ENCODE data around the gene WIZ.
A peak's percentile ranks its signal among the peaks of the same experiment; 100 is the strongest.

Gene WIZ

DNA sequence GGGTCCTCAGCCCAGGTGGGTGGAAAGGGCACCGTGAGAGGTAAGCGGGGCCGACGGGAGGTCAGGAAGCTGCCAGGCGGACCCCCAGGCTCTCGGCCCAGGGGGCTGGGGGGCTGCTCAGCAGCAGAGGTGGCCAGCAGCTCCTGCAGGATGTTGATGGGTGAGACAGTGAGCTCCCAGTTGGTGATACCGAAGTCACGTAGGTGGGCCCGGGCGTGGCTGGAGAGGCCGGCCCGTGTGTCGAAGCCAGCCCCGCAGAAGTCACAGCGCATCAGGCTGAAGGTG lies 13.0 kb downstream of the WIZ start:
- Mint-ChIP-seq H3K36me3 (ENCODE audit: insufficient read depth) (peaks cover 14% of the 10 kb centered on the region), H3K4me1 (ENCODE audit: low read depth in 2 of 2) (peaks cover 12% of the 10 kb centered on the region in 2 donors), H3K9me3 (no peaks in the 10 kb centered on the region), H3K27me3 (no peaks in the 10 kb centered on the region), H3K4me3 (no peak overlapping the region), H3K27ac (no peak overlapping the region)
- ATAC-seq (replicated peaks) (no peak), DNase-seq (no peak)

DNA sequence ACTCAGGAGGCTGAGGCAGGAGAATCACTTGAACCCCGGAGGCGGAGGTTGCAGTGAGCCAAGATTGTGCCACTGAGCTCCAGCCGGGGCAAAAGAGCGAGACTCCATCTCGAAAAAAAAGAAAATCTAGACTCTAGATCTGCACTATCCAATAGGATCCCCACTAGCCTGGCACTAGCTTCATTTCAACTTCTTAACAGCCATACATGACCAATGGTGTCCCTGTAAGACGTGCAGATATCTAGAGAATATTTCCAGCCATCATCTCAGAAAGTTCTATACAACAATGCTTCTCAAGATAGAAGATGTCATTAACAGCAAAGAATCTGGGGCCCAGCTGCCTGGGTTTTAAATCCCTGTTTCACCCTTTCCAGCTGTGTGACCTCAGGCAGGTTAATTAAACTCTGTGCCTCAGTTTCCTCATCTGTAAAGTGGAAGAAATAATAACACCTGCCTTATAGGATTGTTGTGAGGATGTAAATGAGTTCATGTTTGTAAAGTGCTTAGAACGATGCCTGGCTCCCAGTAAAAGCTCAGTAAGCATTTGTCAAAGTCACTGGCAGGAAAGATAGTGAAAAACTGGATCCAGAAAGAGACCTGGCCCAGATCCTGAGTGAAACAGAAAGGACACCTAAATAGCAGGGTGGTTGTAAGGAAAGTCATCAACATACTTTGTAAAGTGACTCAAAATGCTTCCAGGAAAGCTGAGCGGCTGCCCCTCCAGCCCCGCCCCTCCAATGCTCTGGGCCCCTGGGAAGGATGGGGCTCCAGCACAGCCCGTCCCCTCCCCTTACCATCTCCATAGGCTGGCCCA lies 13.5 kb downstream of the WIZ start:
- H3K4me3 Mint-ChIP-seq: no peak overlapping the region
- no peaks in the 10 kb centered on the region for H3K9me3 Mint-ChIP-seq
- peaks cover 17% of the 10 kb centered on the region in 2 donors for H3K4me1 Mint-ChIP-seq (ENCODE audit: low read depth in 2 of 2)
- H3K27ac Mint-ChIP-seq: no peak overlapping the region
- ATAC-seq (replicated peaks) (no peak), DNase-seq (no peak)
- peaks cover 16% of the 10 kb centered on the region for H3K36me3 Mint-ChIP-seq (ENCODE audit: insufficient read depth)
- no peaks in the 10 kb centered on the region for H3K27me3 Mint-ChIP-seq

DNA sequence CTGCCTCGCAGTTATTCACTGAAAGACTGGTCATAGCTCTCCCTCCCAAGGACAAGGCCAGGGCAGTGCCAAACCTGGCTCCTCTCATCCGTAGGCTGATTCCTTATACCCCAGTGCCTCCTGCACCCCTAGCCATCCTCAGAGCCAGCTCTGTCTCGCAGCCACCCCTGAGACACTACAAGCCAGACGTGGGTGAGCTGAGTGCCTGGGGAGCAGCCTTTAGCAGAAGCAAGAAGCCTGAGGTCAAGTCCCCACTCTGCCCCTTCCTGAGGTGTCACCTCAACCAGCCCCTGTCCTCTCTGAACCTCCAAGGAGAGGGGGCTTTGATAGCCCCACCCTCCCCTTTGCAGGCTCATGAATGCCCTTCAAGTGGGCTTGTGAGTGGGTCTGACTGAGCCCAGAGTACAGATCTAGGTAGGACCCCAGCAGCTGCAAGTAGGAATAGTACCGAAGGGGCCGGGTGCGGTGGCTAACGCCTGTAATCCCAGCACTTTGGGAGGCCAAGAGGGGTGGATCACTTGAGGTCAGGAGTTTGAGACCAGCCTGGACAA lies 16.2 kb downstream of the WIZ start:
- Mint-ChIP-seq H3K4me3 (peak overlapping the region; percentile 85 to 93), H3K9me3 (no peaks in the 10 kb centered on the region), H3K36me3 (ENCODE audit: insufficient read depth) (peaks cover 16% of the 10 kb centered on the region), H3K4me1 (ENCODE audit: low read depth in 2 of 2) (peaks cover 24% of the 10 kb centered on the region in 2 donors), H3K27me3 (no peaks in the 10 kb centered on the region), H3K27ac (peak overlapping the region; percentile 4 to 93)
- ATAC-seq (replicated peaks): no peak
- DNase-seq: no peak

DNA sequence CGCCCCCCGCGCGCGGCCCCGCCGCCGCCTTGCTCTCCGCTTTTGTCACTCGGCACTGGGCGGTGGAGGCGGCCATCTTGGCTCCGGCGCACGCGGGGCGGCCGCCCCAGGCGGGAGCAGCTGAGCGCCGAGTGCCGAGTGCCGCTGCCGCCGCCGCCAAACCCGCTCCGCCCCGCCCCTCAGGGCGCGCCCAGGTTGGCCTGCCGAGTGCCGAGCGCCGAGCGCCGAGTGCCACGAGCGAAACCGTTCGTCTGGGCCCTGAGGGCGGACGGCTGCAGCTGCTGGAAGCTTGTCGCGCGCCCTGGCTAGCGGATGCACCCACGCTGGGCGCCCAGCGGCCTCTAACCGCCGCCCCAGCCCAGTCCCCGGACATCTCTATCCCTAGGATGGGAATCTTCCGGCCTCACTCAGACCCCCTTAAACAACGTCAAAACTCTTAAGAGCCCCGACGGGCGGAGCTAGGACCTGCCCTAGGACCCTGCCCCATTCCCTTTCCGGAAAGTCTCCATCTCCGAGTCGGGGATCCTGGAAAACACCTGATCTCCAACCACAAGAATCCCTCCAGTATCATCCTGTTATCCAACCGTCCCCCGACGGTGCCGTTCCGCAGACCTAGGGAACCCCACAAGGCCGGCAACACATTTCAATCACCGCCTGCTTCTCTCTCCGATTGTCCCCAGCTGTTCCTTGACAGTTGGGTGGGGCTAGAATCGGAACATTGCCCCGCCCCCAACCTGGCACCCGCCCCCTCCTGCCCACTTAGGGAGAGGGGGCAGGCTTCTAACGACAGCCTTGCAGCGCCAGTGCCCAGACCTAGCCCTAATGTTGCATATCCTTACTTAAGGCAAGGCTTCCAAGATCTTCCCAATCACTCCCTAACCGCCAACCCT lies 16.9 kb downstream of the WIZ start:
- Mint-ChIP-seq H3K27me3 (no peaks in the 10 kb centered on the region), H3K27ac (peak overlapping the region; percentile 4 to 93), H3K4me3 (peak overlapping the region; percentile 85 to 93), H3K4me1 (ENCODE audit: low read depth in 2 of 2) (peaks cover 24% of the 10 kb centered on the region in 2 donors), H3K36me3 (ENCODE audit: insufficient read depth) (peaks cover 16% of the 10 kb centered on the region), H3K9me3 (no peaks in the 10 kb centered on the region)
- ATAC-seq (replicated peaks) (peak; percentile 93), DNase-seq (peak; percentile 88 to 93 (median 92))

DNA sequence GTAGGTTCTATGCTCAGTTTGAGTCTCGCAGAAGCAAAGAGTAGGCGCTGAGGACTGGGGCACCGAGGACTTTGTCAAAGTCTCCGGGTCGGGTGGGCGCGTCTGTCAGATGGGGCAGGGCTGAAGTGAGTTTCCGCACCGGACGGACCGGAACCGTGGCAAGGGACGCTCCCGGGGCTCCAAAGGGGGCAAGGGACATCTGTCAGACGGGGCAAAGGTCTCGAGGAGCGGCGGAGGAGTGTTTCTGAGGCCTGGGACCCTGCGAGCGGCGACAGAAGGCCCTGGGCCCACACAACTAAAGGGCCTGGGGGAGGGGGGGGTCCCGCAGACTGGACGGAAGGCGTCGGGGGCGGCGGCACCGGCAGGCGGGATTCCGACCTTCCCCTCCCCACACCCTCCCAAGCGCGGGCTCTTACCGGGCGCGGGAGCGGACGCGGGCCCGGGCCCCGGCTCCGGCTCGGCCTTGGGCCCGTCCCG lies 17.7 kb downstream of the WIZ start:
- peak overlapping the region; percentile 88 to 97 for H3K27ac Mint-ChIP-seq
- ATAC-seq (replicated peaks): peak; percentile 18

DNA sequence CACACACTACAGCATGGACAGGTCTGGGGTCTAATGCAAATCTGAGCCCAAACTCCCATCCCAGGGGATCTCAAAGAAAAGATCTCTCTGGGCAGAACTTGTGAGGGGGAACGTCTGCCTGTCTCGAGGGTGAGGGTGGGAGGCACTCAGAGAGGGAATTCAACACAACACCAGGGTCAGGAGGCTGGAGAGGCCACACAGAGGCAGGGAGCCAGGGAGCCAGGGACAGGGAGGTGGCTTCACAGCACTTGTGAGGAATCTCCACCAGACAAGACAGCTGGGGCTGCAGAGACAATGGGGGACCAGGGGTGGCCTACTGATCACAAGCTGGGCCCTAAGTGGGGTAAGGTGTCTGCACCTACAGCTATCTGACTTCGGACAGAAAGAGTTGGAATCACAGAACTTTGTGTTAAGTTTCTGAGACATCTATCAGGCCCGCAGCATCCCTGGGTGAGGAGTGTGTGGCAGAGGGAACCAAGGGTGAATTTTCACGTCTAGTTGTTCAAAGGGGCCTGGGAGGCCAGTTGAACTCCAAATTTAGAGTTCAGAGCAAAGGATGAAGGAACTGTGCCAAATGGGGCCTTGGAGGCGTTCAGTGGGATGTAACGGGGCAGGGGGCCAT lies 18.2 kb downstream of the WIZ start:
- ATAC-seq (replicated peaks) (no peak), DNase-seq (no peak)
- Mint-ChIP-seq H3K4me3 (peak overlapping the region; percentile 93 to 95), H3K36me3 (ENCODE audit: insufficient read depth) (peaks cover 16% of the 10 kb centered on the region), H3K27ac (peak overlapping the region; percentile 88 to 97), H3K9me3 (no peaks in the 10 kb centered on the region), H3K27me3 (no peaks in the 10 kb centered on the region), H3K4me1 (ENCODE audit: low read depth in 2 of 2) (peaks cover 29 to 31% of the 10 kb centered on the region in 2 donors)

More for the DNA sequence above, 17.7 kb downstream of the WIZ start:
- H3K4me1 Mint-ChIP-seq (ENCODE audit: low read depth in 2 of 2): peaks cover 29 to 30% of the 10 kb centered on the region in 2 donors
- H3K27me3 Mint-ChIP-seq: no peaks in the 10 kb centered on the region
- H3K4me3 Mint-ChIP-seq: peak overlapping the region; percentile 93 to 95
- DNase-seq: no peak
- H3K36me3 Mint-ChIP-seq (ENCODE audit: insufficient read depth): peaks cover 16% of the 10 kb centered on the region
- H3K9me3 Mint-ChIP-seq: no peaks in the 10 kb centered on the region

DNA sequence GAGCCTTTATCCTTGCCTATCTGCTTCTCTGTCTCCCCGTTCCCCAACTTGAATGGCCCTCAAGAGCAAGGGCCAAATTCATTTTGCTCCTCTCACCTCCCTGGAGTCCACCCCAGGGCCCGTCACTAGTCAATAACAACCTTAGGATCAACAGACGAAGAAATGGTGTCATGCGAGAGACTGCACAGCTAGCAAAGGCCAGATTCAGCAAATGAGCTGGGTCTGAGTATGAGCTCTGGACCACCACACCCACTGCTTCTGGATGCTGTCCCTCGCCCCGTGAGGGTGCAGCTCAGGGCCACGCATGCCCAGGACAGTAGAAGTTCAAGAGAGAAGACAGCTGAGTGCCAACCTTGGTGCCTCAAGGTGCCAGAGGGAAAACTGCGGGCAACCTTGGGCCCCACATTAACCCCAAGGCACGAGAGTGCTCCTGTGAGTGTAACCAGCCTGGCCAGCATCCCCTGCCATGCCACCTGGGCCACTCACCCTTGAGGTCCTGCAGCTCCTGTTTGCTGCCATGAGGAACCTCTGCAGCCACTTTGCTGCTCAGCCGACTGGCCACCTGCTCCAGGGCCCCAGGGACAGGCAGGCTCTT lies 19.1 kb downstream of the WIZ start:
- no peak for DNase-seq
- Mint-ChIP-seq H3K9me3 (no peaks in the 10 kb centered on the region), H3K4me3 (peak overlapping the region; percentile 93 to 95), H3K27me3 (no peaks in the 10 kb centered on the region), H3K36me3 (ENCODE audit: insufficient read depth) (peaks cover 16% of the 10 kb centered on the region), H3K4me1 (ENCODE audit: low read depth in 2 of 2) (peaks cover 29 to 31% of the 10 kb centered on the region in 2 donors), H3K27ac (no peak overlapping the region)
- no peak for ATAC-seq (replicated peaks)

DNA sequence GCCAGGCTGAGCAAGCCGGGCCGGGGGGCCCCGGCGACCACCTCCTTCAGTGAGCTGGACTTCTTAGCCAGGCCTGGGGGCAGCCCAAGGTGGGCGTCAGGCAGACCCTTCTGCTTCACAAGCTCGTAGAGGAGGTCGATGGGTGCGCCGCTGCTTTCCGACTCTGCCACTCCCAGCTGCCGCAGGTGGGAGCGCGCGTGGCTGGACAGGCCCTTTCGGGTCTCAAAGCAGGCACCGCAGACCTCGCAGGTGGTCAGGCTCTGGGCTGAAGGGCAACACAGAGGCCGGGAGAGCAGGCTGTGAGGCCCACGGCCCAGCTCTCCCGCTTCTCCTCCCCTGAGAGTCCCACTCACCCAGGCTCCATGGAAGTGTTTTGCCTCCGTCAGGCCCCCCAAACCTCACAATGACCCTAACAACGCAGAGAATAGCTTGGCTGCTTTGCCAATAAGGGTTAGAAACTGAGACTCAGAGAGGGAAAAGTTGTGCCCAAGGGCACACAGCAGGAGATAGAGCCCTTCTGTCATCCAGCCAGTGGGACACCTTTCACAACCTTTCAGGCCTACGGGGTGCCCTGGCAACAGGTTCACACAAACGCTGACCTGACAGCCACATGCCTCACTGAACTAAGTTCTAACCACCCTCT lies 19.8 kb downstream of the WIZ start:
- Mint-ChIP-seq H3K36me3 (ENCODE audit: insufficient read depth) (peaks cover 20% of the 10 kb centered on the region), H3K9me3 (no peaks in the 10 kb centered on the region), H3K4me3 (no peak overlapping the region), H3K27ac (no peak overlapping the region), H3K27me3 (no peaks in the 10 kb centered on the region), H3K4me1 (ENCODE audit: low read depth in 2 of 2) (peaks cover 29 to 31% of the 10 kb centered on the region in 2 donors)
- no peak for DNase-seq
- no peak for ATAC-seq (replicated peaks)

DNA sequence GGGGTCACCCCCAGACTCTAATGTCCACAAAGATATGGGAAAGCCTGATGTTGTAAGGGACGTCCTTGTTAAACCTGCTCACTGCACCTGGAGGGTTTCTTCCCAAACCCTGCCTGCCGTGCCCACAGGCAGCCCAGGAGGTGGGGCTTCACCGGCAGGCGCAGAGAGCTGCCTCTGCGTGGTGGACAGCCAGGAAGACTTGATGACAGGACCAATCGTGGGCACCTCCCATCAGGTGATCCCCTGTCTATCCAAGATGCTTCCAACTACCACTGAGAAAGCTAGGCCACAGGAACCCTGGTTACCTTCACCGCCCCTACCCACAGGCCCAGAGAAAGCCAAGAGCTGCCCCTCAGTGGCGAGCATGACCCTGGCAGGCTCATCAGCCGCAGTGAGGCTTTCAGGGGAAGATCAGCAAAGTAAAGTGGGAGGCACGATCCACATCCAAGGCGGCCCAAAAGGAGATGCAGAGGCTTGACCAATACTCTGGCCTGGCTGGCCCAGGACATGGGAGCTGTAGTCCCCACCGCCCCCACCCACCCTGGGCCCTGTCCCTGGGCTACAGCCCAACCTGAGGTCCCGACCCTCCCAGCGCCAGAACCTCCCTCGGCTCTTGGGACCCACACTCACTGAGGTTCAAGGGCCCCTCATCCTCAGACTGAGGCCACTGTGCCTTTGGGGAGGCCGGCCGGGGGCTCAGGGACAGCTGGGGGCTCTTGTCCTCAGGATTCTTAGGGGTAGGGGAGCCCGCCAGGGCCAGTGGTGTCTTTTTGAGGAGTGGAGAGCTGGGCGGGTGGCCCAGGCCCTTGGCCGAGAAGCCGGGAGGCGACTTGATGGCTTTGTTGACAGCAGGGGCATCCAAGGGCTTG lies 20.6 kb downstream of the WIZ start:
- ATAC-seq (replicated peaks) (no peak), DNase-seq (no peak)
- Mint-ChIP-seq H3K27ac (no peak overlapping the region), H3K27me3 (no peaks in the 10 kb centered on the region), H3K36me3 (ENCODE audit: insufficient read depth) (peaks cover 20% of the 10 kb centered on the region), H3K4me3 (no peak overlapping the region), H3K9me3 (no peaks in the 10 kb centered on the region), H3K4me1 (ENCODE audit: low read depth in 2 of 2) (peaks cover 29 to 31% of the 10 kb centered on the region in 2 donors)

DNA sequence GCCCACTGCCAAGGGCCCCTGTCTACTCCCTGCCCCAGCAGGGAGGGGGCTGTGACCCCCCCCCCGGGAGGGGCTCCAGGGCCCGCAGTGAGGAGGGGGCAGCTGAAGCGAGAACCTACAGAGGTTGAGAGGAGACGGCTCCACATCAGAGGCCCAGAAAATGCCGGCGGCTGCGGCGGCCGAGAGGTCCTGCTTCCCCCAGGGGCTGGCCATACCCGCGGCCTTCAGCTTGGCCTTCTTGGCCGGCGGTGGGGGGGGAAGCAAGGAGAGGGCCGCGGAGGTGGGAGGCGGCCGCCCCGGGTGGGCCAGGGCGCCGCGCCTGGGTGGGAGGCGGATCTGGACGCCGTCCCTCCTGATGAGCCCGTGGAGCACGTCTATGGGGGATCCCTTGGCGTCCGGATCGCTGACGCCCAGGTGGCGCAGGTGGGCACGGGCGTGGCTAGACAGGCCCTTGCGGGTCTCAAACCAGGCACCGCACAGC lies 21.7 kb downstream of the WIZ start:
- ATAC-seq (replicated peaks) (no peak), DNase-seq (no peak)
- Mint-ChIP-seq H3K9me3 (no peaks in the 10 kb centered on the region), H3K4me3 (no peak overlapping the region), H3K27ac (no peak overlapping the region), H3K36me3 (ENCODE audit: insufficient read depth) (peaks cover 14% of the 10 kb centered on the region), H3K4me1 (ENCODE audit: low read depth in 2 of 2) (peaks cover 22 to 24% of the 10 kb centered on the region in 2 donors), H3K27me3 (no peaks in the 10 kb centered on the region)

DNA sequence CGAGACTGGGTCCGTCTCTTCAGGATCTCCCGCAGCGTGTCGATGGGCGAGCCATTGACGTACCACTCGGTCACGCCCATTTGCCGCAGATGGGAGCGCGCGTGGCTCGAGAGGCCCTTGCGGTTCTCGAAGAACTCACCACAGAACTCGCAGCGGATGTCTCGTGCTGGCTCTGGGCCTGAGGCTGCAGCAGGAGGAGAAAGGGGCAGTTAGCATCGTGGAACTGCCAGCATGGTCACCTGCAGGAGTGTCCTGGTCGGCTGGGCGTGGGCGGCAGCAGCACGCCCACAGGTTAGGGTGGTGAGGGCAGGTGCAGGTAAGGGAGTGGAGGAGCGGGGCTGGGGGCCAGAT lies 22.4 kb downstream of the WIZ start:
- no peaks in the 10 kb centered on the region for H3K27me3 Mint-ChIP-seq
- no peak overlapping the region for H3K4me3 Mint-ChIP-seq
- no peak overlapping the region for H3K27ac Mint-ChIP-seq
- H3K4me1 Mint-ChIP-seq (ENCODE audit: low read depth in 2 of 2): peaks cover 20 to 22% of the 10 kb centered on the region in 2 donors
- H3K9me3 Mint-ChIP-seq: no peaks in the 10 kb centered on the region
- ATAC-seq (replicated peaks) (no peak), DNase-seq (no peak)
- H3K36me3 Mint-ChIP-seq (ENCODE audit: insufficient read depth): peaks cover 11% of the 10 kb centered on the region

All from effector memory CD8-positive, alpha-beta T cell (primary cell).